Activated CD8-positive, alpha-beta T cell treated with anti-CD3 and anti-CD28 coated beads, Interleukin-2, amount 10 ng/mL, durations not matched to agents 7 days and 5 days (primary cell): ENCODE measurements around the gene LTC4S. TPM values are rescaled to one million over a fixed set of nuclear protein-coding genes. Genes with fewer than 3 reads are reported as not detected.
A peak's percentile ranks its signal among the peaks of the same experiment; 100 is the strongest.
"Not testable (repeated sequence)": the region's sequence is repeated elsewhere in the genome, so short reads cannot be mapped to it uniquely, and the experiment has no call there.

Experiments
- ATAC-seq: fragments of 150-1000 bp; cut with Tn5 transposase; one replicate; pipeline ENCODE4 v1.10.0; 2021; ENCODE audit warnings: moderate library complexity
- CTCF ChIA-PET: fragments of 350-600 bp; sonication (Branson Sonifier 250); formaldehyde crosslinking; loops from one replicate; lab custom pipeline; 2021; ENCODE audit warnings: antibody characterized with exemption; lab: Charles Lee
- POLR2A ChIA-PET: fragments of 350-600 bp; sonication (Branson Sonifier 250); formaldehyde crosslinking; loops from one replicate; lab custom pipeline; 2021; ENCODE audit warnings: antibody characterized with exemption; lab: Charles Lee
- DNase-seq: peaks from one replicate; pipeline ENCODE4 v3.0.0-alpha.2; 2020
- H3K27ac Mint-ChIP-seq: one replicate; pipeline ENCODE4 v1.8.0; 2021; ENCODE audit warnings: mild to moderate bottlenecking, mixed read lengths
- H3K27me3 Mint-ChIP-seq: one replicate; pipeline ENCODE4 v1.8.0; 2021; ENCODE audit warnings: low read depth, mixed read lengths
- H3K36me3 Mint-ChIP-seq: one replicate; pipeline ENCODE4 v1.8.0; 2021; ENCODE audit warnings: low read depth, mixed read lengths
- H3K4me1 Mint-ChIP-seq: one replicate; pipeline ENCODE4 v1.8.0; 2021; ENCODE audit warnings: low read depth, mixed read lengths
- H3K4me3 Mint-ChIP-seq: one replicate; pipeline ENCODE4 v1.8.0; 2021; ENCODE audit warnings: mild to moderate bottlenecking, mixed read lengths
- H3K9me3 Mint-ChIP-seq: one replicate; pipeline ENCODE4 v1.8.0; 2022; ENCODE audit warnings: mixed read lengths; ENCODE audit not compliant: insufficient read depth
- total RNA-seq, 2 experiments: library from RNA; stranded (reverse); gene quantifications; one replicate each; pipeline ENCODE4 v1.2.3, GENCODE V29; 2021

LTC4S gene
- total RNA-seq, 2 experiments from 2014 or later = 3.7 to 3.8 TPM

DNA sequence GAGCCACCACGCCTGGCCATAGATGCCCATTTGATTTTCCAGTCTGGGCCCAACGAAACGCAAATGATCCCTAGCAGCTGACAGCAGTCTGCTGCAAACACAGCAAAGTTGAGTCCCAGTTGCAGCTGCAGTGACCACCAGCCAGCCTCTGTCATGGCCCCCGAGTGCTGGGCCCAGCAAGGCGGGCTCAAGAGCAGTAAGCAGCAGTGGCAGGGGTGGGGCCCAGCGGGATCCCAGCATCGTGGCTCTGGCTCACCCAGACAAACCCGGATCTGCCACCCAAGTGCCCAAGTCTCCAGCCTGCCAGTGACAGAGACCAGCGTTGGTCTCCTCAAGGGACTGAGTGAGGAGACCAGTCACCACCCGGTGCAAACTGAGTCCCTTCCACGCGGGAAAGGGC lies 6.9 kb upstream of the LTC4S start:
- peaks cover 1% of the 10 kb centered on the region for H3K4me1 Mint-ChIP-seq
- CTCF ChIA-PET = no interaction called here
- H3K9me3 Mint-ChIP-seq = no peaks in the 10 kb centered on the region
- POLR2A ChIA-PET = no interaction called here
- no peak overlapping the region for H3K27ac Mint-ChIP-seq
- DNase-seq (no peak), ATAC-seq (no peak)
- H3K36me3 Mint-ChIP-seq = no peaks in the 10 kb centered on the region
- no peaks in the 10 kb centered on the region for H3K27me3 Mint-ChIP-seq
- no peak overlapping the region for H3K4me3 Mint-ChIP-seq

DNA sequence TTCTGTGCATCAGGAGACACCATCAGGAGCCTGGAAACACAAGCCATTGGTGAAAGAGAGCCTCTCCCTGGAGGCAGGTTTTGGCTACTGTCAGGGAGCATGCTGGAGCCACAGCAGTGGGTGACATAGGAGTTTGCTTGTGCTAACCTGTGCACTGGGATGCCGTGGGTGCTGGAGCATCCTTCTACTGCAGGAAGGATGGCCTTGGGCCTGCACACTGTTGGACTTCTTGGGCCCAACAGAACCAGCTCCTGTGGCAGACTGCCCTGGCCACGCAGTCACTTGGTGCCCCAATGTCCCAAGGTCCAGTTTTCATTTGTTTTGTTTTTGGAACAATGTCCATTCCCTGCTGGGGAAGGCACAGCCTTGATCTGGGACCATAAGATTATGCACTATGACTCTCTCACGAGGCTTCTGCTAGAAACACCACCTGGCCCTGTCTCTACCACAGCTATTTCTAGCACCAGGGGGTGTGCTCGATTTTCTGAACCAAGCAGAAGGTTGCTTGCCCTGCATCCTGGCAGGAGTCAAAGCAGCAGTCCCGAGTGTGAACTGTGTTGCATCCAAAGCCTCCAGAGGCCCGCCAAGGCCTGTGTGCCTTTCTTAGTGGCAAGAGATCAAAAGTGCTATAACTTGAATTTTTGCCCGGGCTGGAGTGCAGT lies 5.5 kb upstream of the LTC4S start:
- Mint-ChIP-seq H3K4me1 (peaks cover 11% of the 10 kb centered on the region), H3K27ac (no peak overlapping the region), H3K4me3 (no peak overlapping the region), H3K9me3 (no peaks in the 10 kb centered on the region), H3K36me3 (no peaks in the 10 kb centered on the region), H3K27me3 (no peaks in the 10 kb centered on the region)
- CTCF ChIA-PET = interaction anchor here (1.6 kb wide), 1 partner anchor 25 kb away, joined by 6 read pairs; no protein-coding TSS in a partner anchor
- POLR2A ChIA-PET = no interaction called here
- DNase-seq (no peak), ATAC-seq (no peak)

DNA sequence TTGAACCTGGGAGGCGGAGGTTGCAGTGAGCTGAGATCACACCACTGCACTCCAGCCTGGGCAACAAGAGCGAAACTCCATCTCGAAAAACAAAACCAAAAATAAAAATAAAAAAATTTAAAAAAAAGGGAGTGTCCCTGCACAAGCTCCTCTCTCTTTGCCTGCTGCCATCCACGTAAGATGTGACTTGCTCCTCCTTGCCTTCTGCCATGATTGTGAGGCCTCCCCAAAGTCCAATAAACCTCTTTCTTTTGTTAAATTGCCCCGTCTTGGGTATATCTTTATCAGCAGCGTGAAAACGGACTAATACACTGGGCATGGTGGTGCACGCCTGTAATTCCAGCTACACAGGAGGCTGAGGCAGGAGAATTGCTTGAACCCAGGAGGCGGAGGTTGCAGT lies 4.5 kb upstream of the LTC4S start:
- POLR2A ChIA-PET, H3K27me3 Mint-ChIP-seq, H3K4me3 Mint-ChIP-seq, H3K9me3 Mint-ChIP-seq, H3K36me3 Mint-ChIP-seq, ATAC-seq, H3K27ac Mint-ChIP-seq, DNase-seq: not testable (repeated sequence)
- CTCF ChIA-PET = interaction anchor here (1.3 to 1.6 kb wide), 2 partner anchors 12 to 26 kb away, joined by 4 to 6 read pairs; no protein-coding TSS in a partner anchor
- peaks cover 20% of the 10 kb centered on the region for H3K4me1 Mint-ChIP-seq

GRCh38 chr5:179791881-179792611 lies 1.7 kb upstream of the LTC4S start:
- H3K27ac Mint-ChIP-seq = peak overlapping the region; percentile 43
- no peak overlapping the region for H3K4me3 Mint-ChIP-seq
- DNase-seq (no peak), ATAC-seq (no peak)
- CTCF ChIA-PET = interaction anchor here (0.9 to 6.3 kb wide), 3 partner anchors 29 to 50 kb away, joined by 3 to 48 read pairs (median 3); no protein-coding TSS in a partner anchor
- POLR2A ChIA-PET = no interaction called here
- no peaks in the 10 kb centered on the region for H3K27me3 Mint-ChIP-seq
- peaks cover 5% of the 10 kb centered on the region for H3K36me3 Mint-ChIP-seq
- peaks cover 35% of the 10 kb centered on the region for H3K4me1 Mint-ChIP-seq
- H3K9me3 Mint-ChIP-seq = no peaks in the 10 kb centered on the region

- peaks cover 35% of the 10 kb centered on the region for H3K4me1 Mint-ChIP-seq
- no peaks in the 10 kb centered on the region for H3K27me3 Mint-ChIP-seq
- CTCF ChIA-PET = interaction anchor here (1.0 to 6.3 kb wide), 3 partner anchors 9 to 49 kb away, joined by 3 to 48 read pairs (median 7); no protein-coding TSS in a partner anchor
- no peaks in the 10 kb centered on the region for H3K9me3 Mint-ChIP-seq
- peaks cover 10% of the 10 kb centered on the region for H3K36me3 Mint-ChIP-seq
- H3K4me3 Mint-ChIP-seq = no peak overlapping the region
- DNase-seq = no peak
- no peak for ATAC-seq
- POLR2A ChIA-PET = interaction anchor here (0.8 to 2.0 kb wide), 2 partner anchors 32 to 169 kb away, joined by 3 to 6 read pairs; partner anchors contain the start of gene HNRNPH1
- H3K27ac Mint-ChIP-seq = peak overlapping the region; percentile 82
These were observed 946 bp upstream of the LTC4S start for GRCh38 chr5:179792612-179793467.

DNA sequence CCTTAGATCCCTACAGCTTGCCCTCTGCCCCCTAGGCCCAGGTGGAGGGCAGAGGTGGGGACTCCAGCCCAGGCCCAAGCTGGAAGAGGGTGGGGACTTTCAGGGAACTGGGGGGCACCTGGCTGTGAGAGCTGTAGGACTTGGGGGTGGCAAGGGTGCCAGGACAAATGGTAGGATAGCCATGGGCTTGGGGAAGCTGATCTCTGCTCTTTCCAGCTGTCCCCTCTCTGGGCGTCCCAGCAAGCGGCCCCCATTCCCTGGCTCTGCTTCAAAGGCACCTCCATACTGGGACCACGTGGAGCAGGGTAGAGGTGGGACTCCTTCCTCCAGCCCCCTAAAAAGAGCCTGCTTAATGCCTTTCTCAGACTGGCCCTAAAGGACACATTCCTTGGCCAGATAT lies 385 bp downstream of the LTC4S start:
- H3K27me3 Mint-ChIP-seq = no peaks in the 10 kb centered on the region
- H3K4me1 Mint-ChIP-seq = peaks cover 35% of the 10 kb centered on the region
- H3K27ac Mint-ChIP-seq = peak overlapping the region; percentile 82
- ChIA-PET POLR2A (interaction anchor here (0.6 to 2.0 kb wide), 4 partner anchors 33 to 170 kb away, joined by 3 to 6 read pairs (median 4); partner anchors contain the start of gene HNRNPH1), CTCF (interaction anchor here (1.1 to 6.3 kb wide), 4 partner anchors 8 to 32 kb away, joined by 3 to 48 read pairs (median 10); partner anchors contain the start of gene SQSTM1)
- H3K9me3 Mint-ChIP-seq = no peaks in the 10 kb centered on the region
- no peak for DNase-seq
- peaks cover 17% of the 10 kb centered on the region for H3K36me3 Mint-ChIP-seq
- ATAC-seq = no peak
- H3K4me3 Mint-ChIP-seq = peak overlapping the region; percentile 61

- no peak for DNase-seq
- Mint-ChIP-seq H3K4me3 (peak overlapping the region; percentile 61), H3K36me3 (peaks cover 21% of the 10 kb centered on the region), H3K27me3 (no peaks in the 10 kb centered on the region), H3K9me3 (no peaks in the 10 kb centered on the region), H3K27ac (no peak overlapping the region), H3K4me1 (peaks cover 36% of the 10 kb centered on the region)
- ChIA-PET POLR2A (interaction anchor here (1.3 to 2.0 kb wide), 2 partner anchors 61 to 171 kb away, joined by 4 to 6 read pairs; partner anchors contain the start of gene HNRNPH1), CTCF (interaction anchor here (1.1 to 6.3 kb wide), 4 partner anchors 7 to 32 kb away, joined by 3 to 48 read pairs (median 10); partner anchors contain the start of gene SQSTM1)
- no peak for ATAC-seq
These were observed 789 bp downstream of the LTC4S start for GRCh38 chr5:179794575-179794974.

GRCh38 chr5:179795049-179795862 lies 1.5 kb downstream of the LTC4S start:
- no peak for DNase-seq
- ATAC-seq = no peak
- Mint-ChIP-seq H3K27ac (no peak overlapping the region), H3K4me3 (peak overlapping the region; percentile 61), H3K9me3 (no peaks in the 10 kb centered on the region), H3K36me3 (peaks cover 24% of the 10 kb centered on the region), H3K4me1 (peaks cover 36% of the 10 kb centered on the region), H3K27me3 (no peaks in the 10 kb centered on the region)
- CTCF ChIA-PET = interaction anchor here (0.6 to 6.3 kb wide), 4 partner anchors 20 to 32 kb away, joined by 3 to 48 read pairs (median 8); partner anchors contain the start of gene SQSTM1
- POLR2A ChIA-PET = interaction anchor here (1.3 to 2.0 kb wide), 2 partner anchors 62 to 171 kb away, joined by 4 to 6 read pairs; partner anchors contain the start of gene HNRNPH1

- POLR2A ChIA-PET = interaction anchor here (0.8 to 1.1 kb wide), 2 partner anchors 10 to 96 kb away, joined by 3 read pairs; no protein-coding TSS in a partner anchor
- ATAC-seq = peak; percentile 71
- CTCF ChIA-PET = interaction anchor here (0.6 to 6.3 kb wide), 6 partner anchors 19 to 65 kb away, joined by 3 to 48 read pairs (median 3); partner anchors contain the start of gene SQSTM1
- DNase-seq = peak; percentile 72
- H3K4me3 Mint-ChIP-seq = peak overlapping the region; percentile 36
- H3K27me3 Mint-ChIP-seq = no peaks in the 10 kb centered on the region
- peaks cover 27% of the 10 kb centered on the region for H3K36me3 Mint-ChIP-seq
- H3K27ac Mint-ChIP-seq = peak overlapping the region; percentile 46
- no peaks in the 10 kb centered on the region for H3K9me3 Mint-ChIP-seq
- peaks cover 36% of the 10 kb centered on the region for H3K4me1 Mint-ChIP-seq
These were observed 2.4 kb downstream of the LTC4S start for GRCh38 chr5:179795863-179796833.
